Raji (cell line): Measurements from ENCODE around the gene FAM124A.

Experiments used
- POLR2A ChIP-seq: IDR thresholded peaks from 2 replicates; pipeline ENCODE4 v1.6.1; 2011; ENCODE audit warnings: low read depth, low read length, control low read depth; ENCODE audit not compliant: insufficient read depth

FAM124A gene

GRCh38 chr13:51222037-51222685, at the start of gene FAM124A:
TSS of gene FAM124A (plus strand) at chr13:51222398. CDS start at chr13:51222502, 104 bp downstream.
- TF ChIP-seq POLR2A = no peak

GRCh38 chr13:51175021-51175420, 47.2 kb upstream of the FAM124A start:
- TF ChIP-seq POLR2A = no peak

GRCh38 chr13:51175639-51176038, 46.6 kb upstream of the FAM124A start:
- no peak for TF ChIP-seq POLR2A

- TF ChIP-seq POLR2A = no peak
Observed at GRCh38 chr13:51177188-51177587, 45.0 kb upstream of the FAM124A start.

- no peak for TF ChIP-seq POLR2A
Observed at GRCh38 chr13:51178456-51179074, 43.6 kb upstream of the FAM124A start.

- no peak for TF ChIP-seq POLR2A
Observed at GRCh38 chr13:51179432-51179971, 42.7 kb upstream of the FAM124A start.

GRCh38 chr13:51180853-51181511, 41.2 kb upstream of the FAM124A start:
- TF ChIP-seq POLR2A = no peak

GRCh38 chr13:51181786-51182383, 40.3 kb upstream of the FAM124A start:
- TF ChIP-seq POLR2A = no peak

GRCh38 chr13:51191743-51192142, 30.5 kb upstream of the FAM124A start:
- no peak for TF ChIP-seq POLR2A

GRCh38 chr13:51192348-51192747, 29.9 kb upstream of the FAM124A start:
- TF ChIP-seq POLR2A = no peak

- TF ChIP-seq POLR2A = no peak
Observed at GRCh38 chr13:51193387-51193786, 28.8 kb upstream of the FAM124A start.

- TF ChIP-seq POLR2A = no peak
Observed at GRCh38 chr13:51194942-51195341, 27.3 kb upstream of the FAM124A start.

- TF ChIP-seq POLR2A = no peak
Observed at GRCh38 chr13:51201886-51202285, 20.3 kb upstream of the FAM124A start.

- no peak for TF ChIP-seq POLR2A
Observed at GRCh38 chr13:51202477-51203046, 19.6 kb upstream of the FAM124A start.

- TF ChIP-seq POLR2A = no peak
Observed at GRCh38 chr13:51206584-51206983, 15.6 kb upstream of the FAM124A start.
